Middle frontal gyrus (tissue), 1 donor: ENCODE results near the gene ROCK2.
A peak's percentile ranks its signal among the peaks of the same experiment; 100 is the strongest.

Experiments used
- DNase-seq: peaks from one replicate; pipeline ENCODE4 v3.0.0-alpha.2; 2015; ENCODE audit warnings: low spot score; ENCODE audit errors: extremely low spot score

Gene ROCK2

GRCh38 chr2:11156396-11157075 lies 187.9 kb downstream of the ROCK2 start:
- DNase-seq, result no peak

- DNase-seq, result peak; percentile 64
These were observed 188.9 kb downstream of the ROCK2 start, which contains the start of gene SLC66A3 for GRCh38 chr2:11155381-11156035. SLC66A3 (plus strand) TSS chr2:11155467; CDS start chr2:11155547, 80 bp downstream.

GRCh38 chr2:11154923-11155380 lies 189.5 kb downstream of the ROCK2 start:
- peak; percentile 68 for DNase-seq

- no peak for DNase-seq
These were observed 190.2 kb downstream of the ROCK2 start for GRCh38 chr2:11154016-11154922.

- DNase-seq, result no peak
These were observed 191.8 kb downstream of the ROCK2 start for GRCh38 chr2:11152591-11152990.

GRCh38 chr2:11147263-11147662 lies 197.2 kb downstream of the ROCK2 start:
- no peak for DNase-seq

GRCh38 chr2:11146076-11146475 lies 198.4 kb downstream of the ROCK2 start:
- no peak for DNase-seq

- no peak for DNase-seq
These were observed 199.1 kb downstream of the ROCK2 start for GRCh38 chr2:11145350-11145749.

GRCh38 chr2:11144738-11145079 lies 199.7 kb downstream of the ROCK2 start:
- no peak for DNase-seq

- DNase-seq, result no peak
These were observed 200.2 kb downstream of the ROCK2 start for GRCh38 chr2:11144077-11144737.

- DNase-seq, result no peak
These were observed 201.4 kb downstream of the ROCK2 start for GRCh38 chr2:11142987-11143386.

- DNase-seq, result no peak
These were observed 202.1 kb downstream of the ROCK2 start for GRCh38 chr2:11142330-11142729.

GRCh38 chr2:11141319-11141718 lies 203.1 kb downstream of the ROCK2 start:
- no peak for DNase-seq

GRCh38 chr2:11140492-11140891 lies 203.9 kb downstream of the ROCK2 start:
- no peak for DNase-seq

- no peak for DNase-seq
These were observed 210.1 kb downstream of the ROCK2 start for GRCh38 chr2:11134349-11134748.

GRCh38 chr2:11133936-11134320 lies 210.5 kb downstream of the ROCK2 start:
- no peak for DNase-seq

- DNase-seq, result no peak
These were observed 211.0 kb downstream of the ROCK2 start for GRCh38 chr2:11133238-11133935.

GRCh38 chr2:11132036-11132671 lies 212.3 kb downstream of the ROCK2 start:
- DNase-seq, result no peak

GRCh38 chr2:11131166-11131920 lies 213.1 kb downstream of the ROCK2 start:
- no peak for DNase-seq
